HEK293 (cell line): Measurements from ENCODE around the gene MIB2.

Experiments used
- GFI1B ChIP-seq: fragments of 450-650 bp; formaldehyde crosslinking; IDR thresholded peaks from 2 replicates; pipeline ENCODE4 v1.5.1; 2016; ENCODE audit warnings: missing biosample characterization, missing genetic modification characterization
- GLI4 ChIP-seq: fragments of 450-650 bp; formaldehyde crosslinking; IDR thresholded peaks from 2 replicates; pipeline ENCODE4 v1.5.1; 2016; ENCODE audit warnings: missing biosample characterization, missing genetic modification characterization
- HOXA7 ChIP-seq: sonication (generic); formaldehyde crosslinking; IDR thresholded peaks from 2 replicates; pipeline ENCODE4 v1.8.1; 2022; ENCODE audit warnings: missing genetic modification reagents, borderline replicate concordance
- HOXD13 ChIP-seq: sonication (generic); formaldehyde crosslinking; IDR thresholded peaks from 2 replicates; pipeline ENCODE4 v1.8.0; 2022; ENCODE audit warnings: missing genetic modification reagents, borderline replicate concordance
- MZF1 ChIP-seq: fragments of 450-650 bp; formaldehyde crosslinking; IDR thresholded peaks from 2 replicates; pipeline ENCODE4 v1.5.1; 2017; ENCODE audit warnings: missing biosample characterization, missing genetic modification characterization, borderline replicate concordance
- PRDM1 ChIP-seq: fragments of 450-650 bp; formaldehyde crosslinking; IDR thresholded peaks from 2 replicates; pipeline ENCODE4; 2016; ENCODE audit warnings: missing biosample characterization, missing genetic modification characterization
- PRDM2 ChIP-seq: fragments of 450-650 bp; formaldehyde crosslinking; IDR thresholded peaks from 2 replicates; pipeline ENCODE4 v1.5.1; 2016; ENCODE audit warnings: missing biosample characterization, missing genetic modification characterization, borderline replicate concordance
- RBAK ChIP-seq: fragments of 450-650 bp; formaldehyde crosslinking; IDR thresholded peaks from 2 replicates; pipeline ENCODE4 v1.5.1; 2016; ENCODE audit warnings: missing biosample characterization, missing genetic modification characterization
- SP7 ChIP-seq: fragments of 450-650 bp; formaldehyde crosslinking; IDR thresholded peaks from 2 replicates; pipeline ENCODE4 v1.5.1; 2016; ENCODE audit warnings: missing biosample characterization, missing genetic modification characterization
- TCF7L2 ChIP-seq: IDR thresholded peaks from 2 replicates; pipeline ENCODE4 v1.6.1; 2011; ENCODE audit warnings: low read depth, mild to moderate bottlenecking, inconsistent platforms, low read length, moderate library complexity, borderline replicate concordance
- YY1 ChIP-seq: fragments of 450-650 bp; formaldehyde crosslinking; IDR thresholded peaks from 2 replicates; pipeline ENCODE4 v1.5.1; 2018; ENCODE audit warnings: missing biosample characterization, missing genetic modification characterization
- ZBTB44 ChIP-seq: fragments of 450-650 bp; IDR thresholded peaks from 2 replicates; pipeline ENCODE4 v1.5.1; 2018; ENCODE audit warnings: missing biosample characterization, mild to moderate bottlenecking, missing genetic modification characterization
- ZNF132 ChIP-seq: fragments of 450-650 bp; formaldehyde crosslinking; IDR thresholded peaks from 2 replicates; pipeline ENCODE4 v1.5.1; 2017; ENCODE audit warnings: missing biosample characterization, missing genetic modification characterization, borderline replicate concordance
- ZNF133 ChIP-seq: fragments of 450-650 bp; formaldehyde crosslinking; IDR thresholded peaks from 2 replicates; pipeline ENCODE4 v1.5.1; 2016; ENCODE audit warnings: missing biosample characterization, missing genetic modification characterization
- ZNF140 ChIP-seq: fragments of 450-650 bp; formaldehyde crosslinking; IDR thresholded peaks from 2 replicates; pipeline ENCODE4 v1.5.1; 2016; ENCODE audit warnings: missing biosample characterization, missing genetic modification characterization
- ZNF214 ChIP-seq: fragments of 450-650 bp; formaldehyde crosslinking; IDR thresholded peaks from 2 replicates; pipeline ENCODE4 v1.5.1; 2017; ENCODE audit warnings: missing biosample characterization, mild to moderate bottlenecking, missing genetic modification characterization, borderline replicate concordance
- ZNF221 ChIP-seq: fragments of 450-650 bp; formaldehyde crosslinking; IDR thresholded peaks from 2 replicates; pipeline ENCODE4 v1.5.1; 2017; ENCODE audit warnings: missing biosample characterization, missing genetic modification characterization, borderline replicate concordance
- ZNF23 ChIP-seq: fragments of 450-650 bp; formaldehyde crosslinking; IDR thresholded peaks from 2 replicates; pipeline ENCODE4 v1.5.1; 2016; ENCODE audit warnings: missing biosample characterization, missing genetic modification characterization, borderline replicate concordance
- ZNF362 ChIP-seq: fragments of 450-650 bp; formaldehyde crosslinking; IDR thresholded peaks from 2 replicates; pipeline ENCODE4 v1.5.1; 2016; ENCODE audit warnings: missing biosample characterization, missing genetic modification characterization
- ZNF510 ChIP-seq: fragments of 450-650 bp; formaldehyde crosslinking; IDR thresholded peaks from 2 replicates; pipeline ENCODE4 v1.5.1; 2018; ENCODE audit warnings: mild to moderate bottlenecking, missing genetic modification characterization, missing biosample characterization; ENCODE audit not compliant: insufficient replicate concordance
- ZNF555 ChIP-seq: fragments of 450-650 bp; formaldehyde crosslinking; conservative IDR thresholded peaks from 2 replicates; pipeline ENCODE4 v1.5.1; 2017; ENCODE audit warnings: missing biosample characterization, mild to moderate bottlenecking, missing genetic modification characterization, inconsistent platforms
- ZNF571 ChIP-seq: fragments of 450-650 bp; formaldehyde crosslinking; IDR thresholded peaks from 2 replicates; pipeline ENCODE4 v1.5.0; 2017; ENCODE audit warnings: missing biosample characterization, missing genetic modification characterization
- ZNF626 ChIP-seq: fragments of 450-650 bp; sonication (Bioruptor Pico); formaldehyde crosslinking; IDR thresholded peaks from 2 replicates; pipeline ENCODE4 v1.5.1; 2018; ENCODE audit warnings: missing biosample characterization, missing genetic modification characterization, inconsistent platforms
- ZNF664 ChIP-seq: fragments of 450-650 bp; formaldehyde crosslinking; IDR thresholded peaks from 2 replicates; pipeline ENCODE4 v1.5.1; 2016; ENCODE audit warnings: missing biosample characterization, missing genetic modification characterization
- ZNF701 ChIP-seq: fragments of 450-650 bp; formaldehyde crosslinking; IDR thresholded peaks from 2 replicates; pipeline ENCODE4 v1.5.1; 2016; ENCODE audit warnings: missing biosample characterization, missing genetic modification characterization
- ZNF707 ChIP-seq: fragments of 450-650 bp; formaldehyde crosslinking; IDR thresholded peaks from 2 replicates; pipeline ENCODE4 v1.5.1; 2016; ENCODE audit warnings: missing biosample characterization, missing genetic modification characterization
- ZNF837 ChIP-seq: fragments of 450-650 bp; formaldehyde crosslinking; IDR thresholded peaks from 2 replicates; pipeline ENCODE4 v1.5.1; 2016; ENCODE audit warnings: missing biosample characterization, missing genetic modification characterization
- ZSCAN5A ChIP-seq: fragments of 450-650 bp; formaldehyde crosslinking; IDR thresholded peaks from 2 replicates; pipeline ENCODE4 v1.5.1; 2016; ENCODE audit warnings: missing biosample characterization, missing genetic modification characterization
- TF ChIP-seq, protein P1 (sequence below): fragments of 450-650 bp; formaldehyde crosslinking; IDR thresholded peaks from 2 replicates; pipeline ENCODE4 v1.5.1; 2017; ENCODE audit warnings: missing biosample characterization, mild to moderate bottlenecking, missing genetic modification characterization, moderate library complexity

Gene MIB2

GRCh38 chr1:1614204-1614953, 921 bp upstream of the MIB2 start (continued):
- TF ChIP-seq ZSCAN5A (tag by site-specific recombination) (no peak), ZNF140 (tag by site-specific recombination) (no peak), ZNF23 (tag by site-specific recombination) (no peak), ZNF837 (no peak), YY1 (tag by site-specific recombination) (no peak), PRDM1 (no peak), ZNF571 (tag by site-specific recombination) (no peak), GFI1B (tag by site-specific recombination) (no peak), ZNF221 (tag by site-specific recombination) (no peak), ZNF701 (tag by site-specific recombination) (no peak), ZNF626 (no peak), ZNF707 (tag by site-specific recombination) (no peak), ZBTB44 (tag by site-specific recombination) (peak; percentile 57; the same call in 1 of the 2 replicates), PRDM2 (no peak), ZNF664 (tag by site-specific recombination) (no peak), ZNF133 (tag by site-specific recombination) (no peak), ZNF510 (no peak), MZF1 (tag by site-specific recombination) (no peak), GLI4 (tag by site-specific recombination) (no peak), ZNF362 (tag by site-specific recombination) (no peak), TCF7L2 (no peak), SP7 (tag by site-specific recombination) (0 out of 2 replicates have a peak, but pooled peaks have one; percentile 25), HOXA7 (CRISPR knock-in tag) (no peak), ZNF214 (tag by site-specific recombination) (no peak), HOXD13 (CRISPR knock-in tag) (no peak), ZNF132 (tag by site-specific recombination) (no peak), RBAK (no peak), ZNF555 (tag by site-specific recombination) (no peak)
- TF ChIP-seq, protein P1, sequence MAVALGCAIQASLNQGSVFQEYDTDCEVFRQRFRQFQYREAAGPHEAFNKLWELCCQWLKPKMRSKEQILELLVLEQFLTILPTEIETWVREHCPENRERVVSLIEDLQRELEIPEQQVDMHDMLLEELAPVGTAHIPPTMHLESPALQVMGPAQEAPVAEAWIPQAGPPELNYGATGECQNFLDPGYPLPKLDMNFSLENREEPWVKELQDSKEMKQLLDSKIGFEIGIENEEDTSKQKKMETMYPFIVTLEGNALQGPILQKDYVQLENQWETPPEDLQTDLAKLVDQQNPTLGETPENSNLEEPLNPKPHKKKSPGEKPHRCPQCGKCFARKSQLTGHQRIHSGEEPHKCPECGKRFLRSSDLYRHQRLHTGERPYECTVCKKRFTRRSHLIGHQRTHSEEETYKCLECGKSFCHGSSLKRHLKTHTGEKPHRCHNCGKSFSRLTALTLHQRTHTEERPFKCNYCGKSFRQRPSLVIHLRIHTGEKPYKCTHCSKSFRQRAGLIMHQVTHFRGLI (tag by site-specific recombination), result no peak
